ENCODE results near the gene KIF3A. TPM values are rescaled to one million over a fixed set of nuclear protein-coding genes. Genes with fewer than 3 reads are reported as not detected.

The KIF3A gene
- total RNA-seq, 1 experiment from 2014 or later = 13.2 TPM

- Histone ChIP-seq H3T11ph (ENCODE audit: low read length) (no peak overlapping the region), H4K91ac (ENCODE audit: insufficient read length, low read depth, low read length) (no peak overlapping the region), H3K4ac (ENCODE audit: low read depth, low read length) (no peak overlapping the region), H3K14ac (ENCODE audit: insufficient read depth, low read length) (no peak overlapping the region), H3K9ac (ENCODE audit: extremely low read depth, insufficient read length, low read length) (no peak overlapping the region), H3K9me3 (ENCODE audit: control insufficient read depth, low read depth, low read length) (no peaks in the 10 kb centered on the region), H2BK20ac (ENCODE audit: low read depth, low read length, poor library complexity, severe bottlenecking) (no peak overlapping the region), H4K5ac (ENCODE audit: insufficient read length, low read depth, low read length) (no peak overlapping the region), H3K79me2 (ENCODE audit: insufficient read depth, low read length) (no peaks in the 10 kb centered on the region), H3K56ac (ENCODE audit: insufficient read length, low read depth, low read length) (no peak overlapping the region), H2AK5ac (ENCODE audit: insufficient read length, low read length) (no peak overlapping the region), H3K23me2 (ENCODE audit: insufficient read length, low read depth, low read length, poor library complexity, severe bottlenecking) (peaks cover 13% of the 10 kb centered on the region), H2BK12ac (ENCODE audit: insufficient read length, low read depth, low read length) (no peak overlapping the region), H3K27me3 (ENCODE audit: insufficient read depth, low read length) (peaks cover 15% of the 10 kb centered on the region; the same call in 1 of the 2 replicates), H3K4me1 (ENCODE audit: insufficient read depth, low read length) (peaks cover 3% of the 10 kb centered on the region; the same call in 1 of the 2 replicates), H4K8ac (replicated peaks; ENCODE audit: insufficient read length, low read depth, low read length) (no peak overlapping the region), H2BK120ac (ENCODE audit: low read depth, low read length, poor library complexity, severe bottlenecking) (no peak overlapping the region), H3K23ac (ENCODE audit: insufficient read length, low read depth, low read length) (no peak overlapping the region), H4K20me1 (ENCODE audit: control insufficient read depth, insufficient read depth, insufficient read length) (no peaks in the 10 kb centered on the region), H3K4me2 (ENCODE audit: insufficient read depth, insufficient read length, low read length) (no peak overlapping the region), H2AFZ (ENCODE audit: low read length) (no peak overlapping the region), H3K27ac (ENCODE audit: insufficient read length, low read depth, low read length) (no peak overlapping the region), H2BK5ac (ENCODE audit: insufficient read length, low read length) (no peak overlapping the region), H2BK15ac (ENCODE audit: low read depth, low read length) (no peak overlapping the region), H3K18ac (ENCODE audit: insufficient read length, low read depth, low read length) (no peak overlapping the region), H3K79me1 (ENCODE audit: insufficient read depth, low read depth, low read length, poor library complexity, severe bottlenecking) (no peaks in the 10 kb centered on the region)
- no peak for DNase-seq
- no peak for TF ChIP-seq CTCF (conservative IDR thresholded peaks at IDR 0.05)
- Mint-ChIP-seq H3K9me3 (no peaks in the 10 kb centered on the region; a peak in 1 of 5 replicates), H3K27ac (no peak overlapping the region), H3K27me3 (ENCODE audit: low read depth) (peaks cover 51% of the 10 kb centered on the region), H3K4me3 (no peak overlapping the region), H3K36me3 (ENCODE audit: insufficient read depth in 1 of 3, low read depth in 3 of 3) (no peaks in the 10 kb centered on the region), H3K4me1 (peaks cover 9% of the 10 kb centered on the region in 2 experiments)
- no CpG with 5 or more reads among the region's 4 CpGs for WGBS (ENCODE audit: extremely low coverage, insufficient read length, low lambda C conversion rate)
Measured at GRCh38 chr5:132781029-132781428, 43.7 kb upstream of the KIF3A start.
